AG04450 (cell line): ENCODE data around the gene ZNF503. TPM values are rescaled to one million over a fixed set of nuclear protein-coding genes. Genes with fewer than 3 reads are reported as not detected.

Experiments
- CTCF ChIA-PET: fragments of 300-600, 350-600 bp; formaldehyde crosslinking; extraction: SDS; loops from one replicate; lab custom pipeline; 2022; ENCODE audit warnings: antibody characterized with exemption, inconsistent platforms; lab: Charles Lee
- POLR2A ChIA-PET: fragments of 350-600 bp; formaldehyde crosslinking; extraction: SDS; loops from one replicate; lab custom pipeline; 2021; ENCODE audit warnings: antibody characterized with exemption, inconsistent platforms; lab: Yijun Ruan, JAX
- DNase-seq: peaks from one replicate; pipeline ENCODE4 v3.0.0-alpha.2; 2011; ENCODE audit warnings: low read depth, low spot score
- H3K27ac ChIP-seq: one replicate; pipeline ENCODE4 v1.5.1; 2012; ENCODE audit warnings: low read depth, low read length, control low read depth
- H3K27me3 ChIP-seq: one replicate; pipeline ENCODE4 v1.6.0; 2012; ENCODE audit warnings: low read length; ENCODE audit not compliant: control insufficient read depth, insufficient read depth
- H3K4me3 ChIP-seq: 2 replicates; pipeline ENCODE4 v1.5.1; 2011; ENCODE audit warnings: mild to moderate bottlenecking, low read depth, low read length, control low read depth
- H3K9me3 ChIP-seq: 2 replicates; pipeline ENCODE4 v1.5.1; 2012; ENCODE audit warnings: low read length; ENCODE audit not compliant: control insufficient read depth, insufficient read depth
- polyA plus RNA-seq: library from polyadenylated mRNA; depleted of rRNA; stranded (reverse); fragments of >200 nt; gene quantifications from 2 replicates; pipeline ENCODE4 v1.2.3, GENCODE V29; 2011
- TF ChIP-seq, protein P1 (sequence below): IDR thresholded peaks from 2 replicates; pipeline ENCODE4 v1.5.1; 2011; ENCODE audit warnings: low read depth, low read length, control low read depth, inconsistent platforms

Gene ZNF503
- polyA plus RNA-seq, 1 experiment, result 2.5 TPM

DNA sequence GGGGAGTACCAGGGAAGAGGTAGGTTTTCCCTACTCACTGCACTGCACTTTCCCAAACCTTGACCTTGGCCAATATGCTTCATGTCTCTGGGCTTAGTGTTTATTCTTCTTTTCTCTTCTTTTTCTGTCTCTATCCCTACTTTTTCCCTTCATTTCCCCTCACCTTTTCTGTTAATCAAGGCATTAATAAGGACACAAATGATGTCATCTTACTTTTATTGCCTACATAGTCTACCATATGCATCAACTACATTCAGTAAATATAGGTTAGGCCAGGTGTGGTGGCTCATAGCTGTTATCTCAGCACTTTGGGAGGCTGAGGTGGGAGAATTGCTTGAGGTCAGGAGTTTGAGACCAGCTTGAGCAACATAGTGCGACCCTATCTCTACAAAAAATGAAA is 13.0 kb upstream of the ZNF503 start:
- TF ChIP-seq, protein P1, sequence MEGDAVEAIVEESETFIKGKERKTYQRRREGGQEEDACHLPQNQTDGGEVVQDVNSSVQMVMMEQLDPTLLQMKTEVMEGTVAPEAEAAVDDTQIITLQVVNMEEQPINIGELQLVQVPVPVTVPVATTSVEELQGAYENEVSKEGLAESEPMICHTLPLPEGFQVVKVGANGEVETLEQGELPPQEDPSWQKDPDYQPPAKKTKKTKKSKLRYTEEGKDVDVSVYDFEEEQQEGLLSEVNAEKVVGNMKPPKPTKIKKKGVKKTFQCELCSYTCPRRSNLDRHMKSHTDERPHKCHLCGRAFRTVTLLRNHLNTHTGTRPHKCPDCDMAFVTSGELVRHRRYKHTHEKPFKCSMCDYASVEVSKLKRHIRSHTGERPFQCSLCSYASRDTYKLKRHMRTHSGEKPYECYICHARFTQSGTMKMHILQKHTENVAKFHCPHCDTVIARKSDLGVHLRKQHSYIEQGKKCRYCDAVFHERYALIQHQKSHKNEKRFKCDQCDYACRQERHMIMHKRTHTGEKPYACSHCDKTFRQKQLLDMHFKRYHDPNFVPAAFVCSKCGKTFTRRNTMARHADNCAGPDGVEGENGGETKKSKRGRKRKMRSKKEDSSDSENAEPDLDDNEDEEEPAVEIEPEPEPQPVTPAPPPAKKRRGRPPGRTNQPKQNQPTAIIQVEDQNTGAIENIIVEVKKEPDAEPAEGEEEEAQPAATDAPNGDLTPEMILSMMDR, result no peak
- no peaks in the 10 kb centered on the region for H3K9me3 ChIP-seq
- H3K4me3 ChIP-seq, result no peak overlapping the region
- DNase-seq, result no peak
- H3K27ac ChIP-seq, result no peak overlapping the region
- ChIA-PET POLR2A (no interaction called here), CTCF (no interaction called here)
- H3K27me3 ChIP-seq, result peaks cover 48% of the 10 kb centered on the region

DNA sequence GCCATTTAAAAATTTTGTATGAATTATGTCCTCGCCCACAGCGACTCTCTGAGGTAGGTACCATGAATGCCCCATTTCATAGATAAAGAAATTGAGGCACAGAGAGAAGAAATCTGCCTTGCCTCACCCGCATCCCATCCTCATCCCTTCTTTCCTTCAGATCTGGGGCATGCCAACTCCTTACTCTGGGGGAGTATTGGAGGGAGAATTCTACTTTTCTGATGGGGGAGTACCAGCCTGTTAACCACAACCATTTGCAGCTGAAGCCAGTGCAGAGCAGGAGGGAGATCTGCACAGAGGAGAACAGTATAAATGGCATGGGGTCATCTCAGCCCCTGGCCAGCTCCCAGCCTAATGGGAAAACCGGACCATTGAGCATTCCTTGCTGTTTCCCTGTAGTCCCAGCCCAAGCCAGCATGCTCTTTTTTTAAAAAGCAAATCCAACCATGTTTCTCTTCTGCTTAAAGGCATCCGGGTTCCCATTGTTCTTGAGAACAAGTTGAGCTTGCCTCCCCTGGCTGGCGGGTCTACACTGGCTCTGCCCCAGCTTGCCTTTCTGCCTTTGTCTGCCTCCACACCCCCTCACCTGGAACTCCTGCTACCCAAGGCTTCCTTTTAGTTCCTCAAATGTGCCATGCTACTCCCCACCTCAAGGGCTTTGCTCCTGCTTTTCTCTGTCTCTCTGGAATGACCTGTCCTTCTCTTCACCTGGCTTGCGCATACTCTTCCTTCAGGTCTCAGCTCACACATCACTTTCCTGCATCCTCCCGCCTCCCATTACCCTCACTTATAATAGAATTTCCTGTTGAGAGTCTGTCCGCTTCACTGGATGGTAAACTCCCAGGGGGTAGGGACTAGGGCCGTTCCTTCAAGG is 8.8 kb upstream of the ZNF503 start:
- Histone ChIP-seq H3K9me3 (peaks cover 27% of the 10 kb centered on the region), H3K4me3 (no peak overlapping the region), H3K27me3 (peaks cover 75% of the 10 kb centered on the region), H3K27ac (no peak overlapping the region)
- ChIA-PET CTCF (no interaction called here), POLR2A (no interaction called here)
- DNase-seq, result no peak
- TF ChIP-seq, protein P1, result no peak

- POLR2A ChIA-PET, result no interaction called here
- peaks cover 37% of the 10 kb centered on the region for H3K9me3 ChIP-seq
Measured at GRCh38 chr10:75408911-75409885, 7.6 kb upstream of the ZNF503 start.

GRCh38 chr10:75408509-75408875 is 6.9 kb upstream of the ZNF503 start:
- CTCF ChIA-PET, result no interaction called here

More at GRCh38 chr10:75408911-75409885, 7.6 kb upstream of the ZNF503 start:
- no peak for DNase-seq
- Histone ChIP-seq H3K27me3 (peaks cover 80% of the 10 kb centered on the region), H3K4me3 (peak overlapping the region; percentile 54), H3K27ac (no peak overlapping the region)
- TF ChIP-seq, protein P1, result no peak
- CTCF ChIA-PET, result no interaction called here

More at GRCh38 chr10:75408509-75408875, 6.9 kb upstream of the ZNF503 start:
- DNase-seq, result no peak
- no peak overlapping the region for H3K27ac ChIP-seq
- H3K9me3 ChIP-seq, result peaks cover 38% of the 10 kb centered on the region
- POLR2A ChIA-PET, result no interaction called here
- TF ChIP-seq, protein P1, result no peak
- H3K4me3 ChIP-seq, result peak overlapping the region; percentile 44
- H3K27me3 ChIP-seq, result peaks cover 81% of the 10 kb centered on the region
